Measurements from ENCODE around the gene TRIM45.
A peak's percentile ranks its signal among the peaks of the same experiment; 100 is the strongest.

Gene TRIM45

GRCh38 chr1:117068580-117068979 lies 53.0 kb downstream of the TRIM45 start:
- TF ChIP-seq, protein P1, sequence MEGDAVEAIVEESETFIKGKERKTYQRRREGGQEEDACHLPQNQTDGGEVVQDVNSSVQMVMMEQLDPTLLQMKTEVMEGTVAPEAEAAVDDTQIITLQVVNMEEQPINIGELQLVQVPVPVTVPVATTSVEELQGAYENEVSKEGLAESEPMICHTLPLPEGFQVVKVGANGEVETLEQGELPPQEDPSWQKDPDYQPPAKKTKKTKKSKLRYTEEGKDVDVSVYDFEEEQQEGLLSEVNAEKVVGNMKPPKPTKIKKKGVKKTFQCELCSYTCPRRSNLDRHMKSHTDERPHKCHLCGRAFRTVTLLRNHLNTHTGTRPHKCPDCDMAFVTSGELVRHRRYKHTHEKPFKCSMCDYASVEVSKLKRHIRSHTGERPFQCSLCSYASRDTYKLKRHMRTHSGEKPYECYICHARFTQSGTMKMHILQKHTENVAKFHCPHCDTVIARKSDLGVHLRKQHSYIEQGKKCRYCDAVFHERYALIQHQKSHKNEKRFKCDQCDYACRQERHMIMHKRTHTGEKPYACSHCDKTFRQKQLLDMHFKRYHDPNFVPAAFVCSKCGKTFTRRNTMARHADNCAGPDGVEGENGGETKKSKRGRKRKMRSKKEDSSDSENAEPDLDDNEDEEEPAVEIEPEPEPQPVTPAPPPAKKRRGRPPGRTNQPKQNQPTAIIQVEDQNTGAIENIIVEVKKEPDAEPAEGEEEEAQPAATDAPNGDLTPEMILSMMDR (IDR thresholded peaks at IDR 0.05; ENCODE audit: low read depth, low read length): no peak
- H3K4me1 ChIP-seq: peaks cover 8% of the 10 kb centered on the region
- DNase-seq: no peak
- H3K9me3 ChIP-seq: no peaks in the 10 kb centered on the region
- H3K36me3 ChIP-seq: peaks cover 4% of the 10 kb centered on the region
- no peaks in the 10 kb centered on the region for H3K27me3 ChIP-seq
- no peak overlapping the region for H3K4me3 ChIP-seq (ENCODE audit: low read depth, low read length)

DNA sequence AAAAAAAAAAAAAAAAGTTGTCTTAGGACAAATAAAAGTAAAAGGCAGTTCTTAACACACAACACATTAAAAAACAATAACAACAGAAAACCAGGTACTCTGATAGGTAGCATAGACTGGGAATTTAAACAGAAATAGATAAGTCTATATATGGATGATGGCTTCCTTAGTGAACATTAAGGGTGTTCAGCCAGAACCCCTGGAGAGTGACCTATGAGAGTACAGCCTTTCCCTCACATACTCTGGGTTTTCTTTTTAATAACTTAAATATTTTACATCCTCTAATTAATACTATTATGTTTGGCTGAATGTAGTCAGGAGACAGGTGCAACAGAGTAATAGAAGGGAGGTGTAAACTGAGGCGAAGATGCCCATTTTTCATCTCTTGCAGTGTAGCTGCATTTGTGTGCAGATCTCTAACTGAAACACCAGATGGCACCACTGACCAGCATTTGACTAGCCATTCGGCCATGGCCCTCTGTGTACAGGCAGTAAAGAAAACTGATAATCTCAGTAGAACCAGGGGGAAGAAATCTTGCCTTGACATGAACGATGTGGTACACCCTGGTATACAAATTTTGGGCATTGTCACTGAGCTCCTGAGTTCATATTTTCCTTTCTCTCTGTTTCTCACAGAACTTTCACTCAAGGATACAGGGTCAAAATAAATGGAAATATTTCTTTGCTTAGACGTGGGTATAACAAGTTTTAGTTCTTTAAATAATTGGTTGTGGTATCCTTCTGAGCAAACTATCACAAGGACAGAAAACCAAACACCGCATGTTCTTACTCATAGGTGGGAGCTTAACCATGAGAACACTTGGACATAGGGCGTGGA lies 53.8 kb downstream of the TRIM45 start:
- TF ChIP-seq, protein P1 (IDR thresholded peaks at IDR 0.05; ENCODE audit: low read depth, low read length): peak; percentile 90
- H3K36me3 ChIP-seq: peaks cover 4% of the 10 kb centered on the region
- no peaks in the 10 kb centered on the region for H3K9me3 ChIP-seq
- H3K27me3 ChIP-seq: no peaks in the 10 kb centered on the region
- H3K4me3 ChIP-seq (ENCODE audit: low read depth, low read length): no peak overlapping the region
- DNase-seq: peak; percentile 67
- H3K4me1 ChIP-seq: peaks cover 8% of the 10 kb centered on the region

DNA sequence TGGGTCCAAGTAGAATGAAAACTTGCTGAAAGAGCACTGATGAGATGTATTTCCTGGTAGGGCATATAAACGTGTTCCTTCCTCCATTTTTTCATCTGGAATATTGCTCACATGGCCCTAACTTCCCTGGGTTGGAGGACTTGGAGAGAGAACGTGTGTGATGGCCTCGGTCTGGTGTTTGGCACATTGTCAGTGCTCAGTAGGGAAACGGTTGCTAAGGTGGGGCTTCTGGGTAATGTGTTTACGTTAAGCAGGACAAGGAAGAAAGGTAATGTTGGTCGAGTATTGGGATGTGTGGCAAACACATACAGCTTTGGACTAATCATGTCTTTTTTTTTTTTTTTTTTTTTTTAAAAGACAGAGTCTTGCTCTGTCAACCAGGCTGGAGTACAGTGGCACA lies 55.2 kb downstream of the TRIM45 start:
- Histone ChIP-seq H3K4me3 (ENCODE audit: low read depth, low read length) (no peak overlapping the region), H3K36me3 (peaks cover 4% of the 10 kb centered on the region), H3K27me3 (no peaks in the 10 kb centered on the region), H3K4me1 (peaks cover 8% of the 10 kb centered on the region), H3K9me3 (no peaks in the 10 kb centered on the region)
- TF ChIP-seq, protein P1 (IDR thresholded peaks at IDR 0.05; ENCODE audit: low read depth, low read length): no peak
- DNase-seq: no peak

GRCh38 chr1:117061986-117062415 lies 59.5 kb downstream of the TRIM45 start:
- Histone ChIP-seq H3K4me3 (ENCODE audit: low read depth, low read length) (no peak overlapping the region), H3K27me3 (no peaks in the 10 kb centered on the region), H3K4me1 (no peaks in the 10 kb centered on the region), H3K36me3 (no peaks in the 10 kb centered on the region), H3K9me3 (no peaks in the 10 kb centered on the region)
- no peak for DNase-seq
- TF ChIP-seq, protein P1 (IDR thresholded peaks at IDR 0.05; ENCODE audit: low read depth, low read length): no peak

All from BE2C (cell line).